GM21529 (cell line): Measurements from ENCODE around the gene WDR1.

Experiments
- ATAC-seq: cut with Tn5 transposase; IDR thresholded peaks from one replicate; pipeline ENCODE4 v1.9.1; 2021; ENCODE audit not compliant: unreplicated experiment

Gene WDR1

DNA sequence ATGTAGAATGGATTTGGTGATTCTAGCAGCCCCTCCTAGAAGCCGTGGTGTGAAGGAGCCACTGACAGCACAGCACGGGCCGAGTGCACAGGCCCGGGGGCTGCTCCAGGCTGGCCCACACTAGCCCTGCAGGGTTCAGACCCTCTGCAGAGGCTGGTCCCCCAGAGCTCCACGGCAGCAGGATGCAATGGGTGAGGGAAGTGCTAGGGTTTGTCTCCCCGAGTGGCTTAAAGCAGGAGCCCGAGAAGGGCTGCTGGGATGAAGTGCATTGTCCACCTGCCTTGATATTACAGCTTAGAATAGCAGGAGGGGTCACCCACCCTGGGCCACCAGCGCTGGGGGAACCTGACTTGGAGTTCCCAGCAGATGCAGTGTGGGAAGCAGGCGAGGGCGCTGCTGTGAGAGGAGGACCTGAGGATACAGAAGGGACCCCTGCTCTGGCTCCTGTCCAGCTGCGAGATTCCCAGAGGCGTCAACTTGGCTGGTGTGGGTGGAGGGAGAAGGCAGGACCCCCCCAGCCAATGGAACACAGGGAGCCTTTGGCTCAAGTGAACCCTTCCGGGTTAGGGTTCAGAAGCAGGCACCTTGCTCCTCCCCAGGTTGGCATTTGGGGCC is 30.0 kb downstream of the WDR1 start:
- ATAC-seq = no peak

GRCh38 chr4:10085828-10086505 is 30.6 kb downstream of the WDR1 start:
- no peak for ATAC-seq

DNA sequence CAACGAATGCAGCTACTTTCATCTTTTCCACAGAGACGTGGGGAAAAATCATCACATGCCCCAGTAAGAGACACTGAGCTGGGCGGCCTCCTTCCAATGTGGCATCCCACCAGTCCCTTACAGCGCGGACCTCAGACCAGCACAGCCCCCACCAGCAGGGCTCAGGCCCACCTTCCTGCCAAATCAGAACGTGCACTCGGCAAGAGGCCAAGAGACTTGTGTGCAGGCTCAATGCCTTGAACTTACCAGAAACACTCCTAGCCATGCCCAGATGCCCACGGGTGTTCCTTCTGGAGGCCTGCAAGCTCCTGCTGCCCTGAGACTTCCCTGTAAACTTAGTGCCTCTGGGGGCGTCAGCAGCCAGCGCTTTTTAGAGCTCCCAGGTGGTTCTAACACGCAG is 31.2 kb downstream of the WDR1 start:
- no peak for ATAC-seq

DNA sequence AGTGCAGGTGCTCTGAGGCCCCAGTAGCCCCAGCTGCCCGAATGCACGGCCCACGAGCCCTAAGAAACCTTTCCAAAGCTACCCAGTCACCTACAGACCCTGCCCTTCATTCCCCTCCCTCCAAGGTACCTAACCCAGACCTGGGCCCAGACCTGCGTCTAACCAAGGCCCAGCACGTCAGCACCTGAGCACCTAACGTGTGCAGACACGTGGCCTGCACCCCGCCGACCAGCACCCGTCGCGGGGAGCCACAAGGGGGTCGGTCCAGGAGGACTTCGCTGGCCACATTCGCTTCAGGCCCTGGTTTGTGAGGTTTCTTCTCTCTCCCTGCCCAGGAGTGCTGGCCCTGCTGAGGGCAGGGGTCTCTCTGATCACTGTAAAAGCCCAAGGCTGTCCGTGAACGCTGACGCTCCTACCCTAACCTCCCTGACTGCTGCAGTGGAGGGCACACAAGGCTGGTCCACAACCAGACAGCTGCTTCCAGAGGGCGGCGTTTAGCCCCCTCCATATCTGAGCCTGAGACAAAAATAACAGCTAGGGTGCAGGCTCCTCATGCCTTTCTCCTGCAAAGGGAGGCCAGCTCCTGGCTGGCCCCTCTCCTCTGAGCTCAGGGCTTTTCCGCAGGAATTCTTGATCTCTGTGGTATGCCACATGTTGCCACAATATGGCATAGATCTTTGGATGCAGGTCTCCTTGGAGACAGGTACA is 31.8 kb downstream of the WDR1 start:
- no peak for ATAC-seq

DNA sequence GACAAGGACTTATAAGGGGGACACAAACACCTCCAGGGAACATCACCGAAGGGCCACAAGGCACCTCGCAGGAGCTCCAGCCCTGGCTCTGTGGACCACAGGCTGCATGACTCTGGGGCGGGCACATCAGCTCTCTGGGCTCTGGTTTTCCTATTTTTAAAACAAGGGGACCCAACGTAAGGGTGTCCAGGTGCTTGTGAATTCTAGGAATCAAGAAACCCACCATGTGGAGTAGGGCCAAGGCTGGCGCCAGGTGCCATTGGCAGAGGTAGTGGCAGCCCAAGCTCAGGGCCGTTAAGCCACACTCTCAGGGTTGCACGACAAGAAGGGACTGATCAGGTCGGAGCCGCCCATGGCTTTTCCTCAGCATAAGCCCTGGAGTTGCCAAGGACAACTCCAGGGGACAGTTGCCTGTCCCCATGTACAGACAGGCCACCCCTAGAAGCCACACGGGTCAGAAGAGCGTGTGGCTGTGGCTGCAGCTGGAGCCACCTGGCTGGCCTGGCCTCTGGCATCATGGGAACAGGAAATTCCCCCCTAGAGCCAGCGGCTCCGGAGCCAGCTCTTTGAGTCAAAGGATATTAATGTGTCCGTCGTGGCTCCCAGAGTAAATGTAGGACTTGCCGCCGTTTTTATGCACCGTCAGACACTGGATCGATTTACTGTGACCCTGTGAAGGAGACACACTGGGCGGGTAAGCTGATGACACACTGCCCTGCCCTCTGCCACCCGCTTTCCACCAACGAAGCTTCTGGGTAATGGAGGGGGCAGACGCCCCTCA is 32.5 kb downstream of the WDR1 start:
- ATAC-seq = no peak

DNA sequence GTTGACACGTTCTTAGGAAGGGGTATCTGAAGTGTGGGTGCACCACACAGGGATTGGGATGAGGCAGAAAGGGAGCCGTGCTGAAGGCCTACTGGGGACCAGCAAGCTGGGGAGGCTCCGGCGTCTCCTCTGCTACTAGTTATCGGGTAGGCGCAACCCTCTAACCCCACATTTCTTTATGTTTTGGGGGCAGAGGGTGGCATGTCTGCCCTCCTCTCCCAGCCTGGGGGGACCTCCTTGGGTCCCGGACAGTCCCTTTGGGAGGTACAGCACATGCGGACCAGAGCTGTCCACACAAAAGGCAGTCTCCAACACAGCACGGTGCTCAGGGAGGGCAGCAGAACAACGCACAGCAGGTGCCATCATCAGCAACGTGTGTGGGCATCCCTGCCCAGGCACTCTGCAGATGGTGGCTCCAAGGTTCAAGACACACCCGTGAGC is 33.2 kb downstream of the WDR1 start:
- no peak for ATAC-seq

DNA sequence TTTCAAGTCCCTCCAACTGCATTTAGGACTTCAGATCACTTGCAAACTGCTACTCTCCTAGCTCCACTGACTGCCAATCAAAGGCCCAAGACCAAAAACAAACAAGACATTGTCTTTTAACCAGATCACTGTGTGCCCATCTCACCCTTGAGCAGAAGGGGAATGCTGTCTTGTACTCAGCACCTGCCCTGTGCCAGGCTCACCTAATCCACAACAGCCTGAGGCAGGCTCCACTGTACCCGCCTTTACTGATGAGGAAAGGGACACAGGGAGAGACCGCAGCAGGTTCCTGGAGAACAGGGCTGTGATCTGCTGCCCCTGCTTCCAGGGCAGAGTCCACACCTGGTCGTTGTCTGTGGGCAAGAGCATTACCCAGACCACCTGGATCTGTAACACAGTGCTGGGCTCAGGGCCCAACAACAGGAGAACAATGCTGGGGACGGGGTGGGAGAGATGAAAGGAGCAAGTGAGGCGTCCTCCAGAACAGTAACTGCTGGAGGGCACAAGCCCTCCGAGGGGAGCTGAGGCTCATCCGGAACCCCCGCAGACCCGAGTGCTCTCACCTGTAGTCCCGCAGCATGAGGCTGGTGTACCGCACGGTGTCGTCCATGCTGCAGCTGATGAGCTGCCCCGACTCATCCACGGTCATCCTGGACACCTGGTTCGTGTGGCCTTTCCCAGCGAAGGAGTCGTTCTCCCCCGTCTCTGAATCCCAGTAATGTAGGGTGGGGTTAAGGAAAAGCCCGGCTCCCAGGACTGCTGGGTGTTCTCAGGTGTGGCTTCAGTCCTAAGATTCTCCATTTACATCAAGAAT is 33.9 kb downstream of the WDR1 start:
- ATAC-seq = no peak

GRCh38 chr4:10082047-10082446 is 34.6 kb downstream of the WDR1 start:
- no peak for ATAC-seq

- no peak for ATAC-seq
These were observed 35.4 kb downstream of the WDR1 start for GRCh38 chr4:10081218-10081606.

- ATAC-seq = no peak
These were observed 35.9 kb downstream of the WDR1 start for GRCh38 chr4:10080589-10081217.

GRCh38 chr4:10079912-10080588 is 36.5 kb downstream of the WDR1 start:
- no peak for ATAC-seq

GRCh38 chr4:10079256-10079655 is 37.3 kb downstream of the WDR1 start:
- no peak for ATAC-seq

DNA sequence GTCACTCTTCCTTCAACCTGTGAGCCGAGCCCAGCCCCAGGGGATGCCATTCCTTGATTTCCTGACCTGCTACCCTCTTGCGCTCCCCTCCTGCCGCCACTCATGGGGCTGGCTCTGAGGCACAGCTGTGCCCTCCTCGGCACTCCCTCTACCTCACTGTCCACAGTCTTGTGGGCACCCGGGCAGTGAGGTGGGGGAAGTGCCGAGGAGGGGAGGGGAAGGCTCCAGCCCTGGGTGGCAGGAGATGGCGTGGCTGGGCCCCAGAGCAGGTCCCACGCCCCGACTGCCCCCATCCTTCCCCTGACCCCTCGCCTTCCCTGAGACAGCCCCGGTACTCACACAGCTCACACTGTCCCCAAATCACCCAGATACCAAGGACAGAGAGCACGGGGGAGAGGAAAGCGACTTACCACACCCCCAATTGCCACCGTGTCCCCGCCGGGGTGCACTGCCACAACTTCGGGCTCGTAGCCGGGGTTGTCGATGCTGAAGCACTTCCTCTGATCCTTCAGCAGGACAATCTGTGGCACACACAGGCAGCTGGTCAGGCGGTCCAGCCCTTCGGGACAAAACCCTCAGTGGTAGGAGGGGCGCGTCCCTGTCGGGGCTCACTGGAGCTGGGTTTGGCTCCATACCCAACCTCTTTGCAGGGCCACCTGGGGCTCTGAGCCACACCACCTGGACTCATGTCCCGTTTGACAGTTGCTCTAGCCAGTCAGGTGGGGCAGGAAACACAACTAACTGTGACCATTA is 37.9 kb downstream of the WDR1 start:
- ATAC-seq = no peak

DNA sequence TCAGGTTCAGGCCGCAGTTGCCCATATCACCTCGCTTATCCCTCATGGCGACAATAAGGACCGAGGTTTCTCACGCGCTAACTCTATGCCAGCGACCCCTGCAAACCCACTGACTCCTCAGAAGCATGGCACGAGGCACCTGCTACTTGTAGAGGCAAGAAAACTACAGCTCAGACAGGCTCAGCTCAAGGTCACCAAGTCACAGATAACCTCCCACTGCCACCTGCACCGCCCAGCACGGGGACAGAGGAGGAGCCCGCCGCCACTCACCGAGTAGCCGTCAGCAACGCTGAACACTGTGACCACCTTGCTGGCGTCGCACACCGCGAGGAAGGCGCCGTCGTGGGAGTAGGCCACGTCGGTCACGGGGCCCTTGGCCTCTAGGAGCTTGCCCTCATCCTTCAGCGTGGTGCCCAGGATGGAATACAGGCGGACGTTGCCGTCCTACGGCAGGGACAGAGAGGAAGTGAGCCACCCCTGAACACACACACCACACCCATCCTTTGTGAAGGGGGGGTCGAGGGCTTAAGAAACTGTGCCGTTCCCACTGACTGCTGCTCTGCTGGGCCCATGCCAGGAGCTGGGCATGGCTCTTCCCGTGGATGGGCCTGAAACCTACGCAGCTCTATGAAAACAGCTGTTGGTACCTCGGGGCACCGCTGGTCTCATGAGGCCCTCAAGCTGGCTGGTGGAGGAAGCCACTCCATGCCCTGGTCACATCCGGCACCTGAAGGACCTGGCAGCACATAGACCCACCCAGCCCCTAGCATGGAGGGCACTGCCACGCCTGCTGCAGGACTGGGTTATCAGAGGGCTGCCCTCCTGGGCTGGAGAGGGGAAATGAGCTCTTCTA is 38.9 kb downstream of the WDR1 start:
- no peak for ATAC-seq

DNA sequence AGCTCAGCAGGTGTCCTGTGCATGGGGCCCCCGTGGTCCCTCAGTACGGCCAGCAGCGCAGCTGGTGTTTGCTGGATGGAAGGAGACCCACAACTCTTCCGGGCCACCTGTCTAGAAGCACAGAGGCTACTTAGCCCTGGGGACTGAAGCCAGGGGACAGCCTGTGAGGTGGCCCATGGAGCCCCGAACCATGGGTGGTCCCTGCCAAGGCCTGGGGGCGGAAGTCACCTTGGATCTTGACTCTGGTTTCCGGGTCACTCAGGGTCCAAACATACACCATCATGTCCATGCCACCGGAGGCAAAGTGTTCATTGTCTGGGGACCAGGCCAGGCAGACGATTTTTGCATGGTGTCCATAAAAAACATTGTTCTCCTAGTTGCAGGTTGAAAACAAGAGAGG is 39.5 kb downstream of the WDR1 start:
- ATAC-seq = no peak

DNA sequence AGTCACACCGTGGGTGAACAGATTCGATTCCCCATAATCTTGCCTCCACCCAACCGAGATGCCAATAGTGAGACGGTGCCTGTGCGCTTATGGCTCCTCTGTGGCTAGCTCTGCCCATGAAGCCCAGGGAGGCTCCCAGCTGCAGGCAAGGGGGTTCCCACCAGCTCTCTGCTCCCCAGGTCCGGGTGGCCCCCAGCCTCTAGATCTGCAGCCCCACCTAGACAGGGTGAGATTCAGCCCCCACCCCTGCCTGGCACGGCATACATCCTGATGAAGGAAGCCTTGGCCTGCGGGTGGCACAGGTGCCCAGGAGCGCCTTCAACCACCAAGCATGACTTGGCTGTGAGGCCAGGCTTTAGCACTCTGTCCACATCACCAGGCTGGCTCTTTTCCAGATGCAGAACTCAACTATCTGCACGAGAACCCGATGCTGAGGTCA is 40.6 kb downstream of the WDR1 start:
- no peak for ATAC-seq

GRCh38 chr4:10075158-10075863 is 41.3 kb downstream of the WDR1 start:
- no peak for ATAC-seq

DNA sequence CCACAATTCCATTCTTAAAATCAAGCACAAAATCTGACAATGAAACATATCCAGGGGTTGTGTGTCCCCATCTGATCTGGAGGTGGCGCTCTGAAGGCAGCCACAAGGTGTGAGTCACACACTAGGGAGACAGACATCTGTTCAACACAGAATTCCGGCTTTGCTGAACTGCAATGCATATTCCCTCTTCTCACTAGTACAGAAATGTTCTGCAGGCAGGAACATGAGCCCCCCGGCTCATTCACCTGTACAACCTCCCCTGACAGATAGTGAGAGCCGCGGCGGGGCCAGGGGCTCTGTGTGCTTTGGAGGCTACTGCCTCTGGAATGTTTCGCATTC is 41.9 kb downstream of the WDR1 start:
- ATAC-seq = no peak
